Activated CD4-positive, alpha-beta T cell treated with anti-CD3 and anti-CD28 coated beads for 4 hours (primary cell): ENCODE results near the gene LRRC3.
"Not testable (repeated sequence)": the region's sequence is repeated elsewhere in the genome, so short reads cannot be mapped to it uniquely, and the experiment has no call there.

Experiments
- DNase-seq, 2 donors: peaks; one replicate each; pipeline ENCODE4 v3.0.0-alpha.2; 2020

LRRC3 gene, protein sequence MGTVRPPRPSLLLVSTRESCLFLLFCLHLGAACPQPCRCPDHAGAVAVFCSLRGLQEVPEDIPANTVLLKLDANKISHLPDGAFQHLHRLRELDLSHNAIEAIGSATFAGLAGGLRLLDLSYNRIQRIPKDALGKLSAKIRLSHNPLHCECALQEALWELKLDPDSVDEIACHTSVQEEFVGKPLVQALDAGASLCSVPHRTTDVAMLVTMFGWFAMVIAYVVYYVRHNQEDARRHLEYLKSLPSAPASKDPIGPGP

DNA sequence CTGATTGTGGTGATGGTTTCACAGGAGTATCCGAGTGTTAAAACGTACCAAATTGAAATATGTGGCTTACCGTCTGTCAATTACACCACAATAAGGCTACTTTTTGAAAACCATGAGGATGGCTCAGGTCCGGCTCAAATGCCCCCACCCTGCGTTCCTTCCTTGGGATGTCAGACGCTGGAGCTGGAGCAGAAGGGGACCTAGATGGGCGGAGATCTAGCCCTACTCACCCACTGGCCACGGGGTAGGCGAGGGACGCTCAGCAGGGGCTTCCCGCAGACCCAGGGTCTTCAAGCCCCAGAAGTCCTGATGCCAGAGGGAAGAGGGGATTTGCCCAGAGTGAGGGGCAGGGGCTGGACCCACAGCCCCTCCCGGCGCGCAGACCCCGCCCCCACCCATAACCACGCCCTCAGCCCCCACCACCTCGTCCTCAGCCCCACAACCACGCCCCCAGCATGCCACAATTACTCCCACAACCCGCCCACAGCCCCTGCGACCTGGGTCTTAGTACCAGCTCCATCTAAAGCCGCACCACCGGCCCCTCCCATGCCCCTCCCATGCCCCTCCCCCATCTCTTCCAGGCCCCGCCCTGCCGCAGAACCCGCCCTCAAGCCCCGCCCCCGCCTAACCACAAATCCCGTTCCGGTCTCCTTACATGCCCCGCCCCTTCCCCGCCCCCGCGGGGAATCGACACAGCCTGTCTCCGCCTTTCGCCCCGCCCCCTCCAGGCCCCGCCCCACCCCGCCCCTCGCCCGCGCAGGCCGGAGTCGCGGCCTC, at the start of gene LRRC3:
TSS of gene LRRC3 (plus strand) at position 764 of the 777 bp plus-strand sequence. CDS start 1,135 bp downstream, outside the sequence.
- peak; percentile 84 to 91 for DNase-seq

DNA sequence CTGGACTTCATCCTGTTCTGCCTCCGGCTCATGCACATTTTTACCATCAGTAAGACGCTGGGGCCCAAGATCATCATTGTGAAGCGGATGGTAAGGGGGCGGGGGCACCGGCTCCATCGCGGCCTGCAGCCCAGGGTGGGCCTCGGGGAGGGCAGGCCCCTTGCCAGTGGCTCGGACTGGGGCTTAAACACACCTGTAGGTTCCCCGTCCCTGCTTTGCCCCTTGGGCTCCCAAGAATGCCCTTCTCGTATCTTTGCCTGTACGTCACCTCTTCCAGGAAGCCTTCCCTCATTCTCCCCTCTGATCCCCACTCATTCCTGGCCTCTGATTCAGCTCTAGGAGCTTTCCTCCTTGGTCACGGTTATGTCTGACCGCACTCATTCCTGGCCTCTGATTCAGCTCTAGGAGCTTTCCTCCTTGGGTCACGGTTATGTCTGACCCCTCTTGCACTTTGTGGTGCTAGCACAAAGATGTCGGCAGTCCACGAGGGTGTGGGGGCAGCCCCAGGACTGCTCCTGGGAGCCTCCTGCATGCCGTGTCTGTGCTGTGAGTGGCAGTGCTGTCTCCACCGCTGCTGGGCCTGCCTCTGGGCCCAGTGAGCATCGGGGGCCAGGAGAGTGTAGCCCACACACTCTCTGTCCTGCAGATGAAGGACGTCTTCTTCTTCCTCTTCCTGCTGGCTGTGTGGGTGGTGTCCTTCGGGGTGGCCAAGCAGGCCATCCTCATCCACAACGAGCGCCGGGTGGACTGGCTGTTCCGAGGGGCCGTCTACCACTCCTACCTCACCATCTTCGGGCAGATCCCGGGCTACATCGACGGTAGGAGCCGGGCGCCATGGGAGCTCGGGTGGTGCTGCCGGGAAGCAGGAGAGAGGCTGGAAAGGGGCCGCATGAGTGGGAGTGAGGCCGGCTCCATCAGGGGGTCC, 49.1 kb upstream of the LRRC3 start:
- no peak for DNase-seq

DNA sequence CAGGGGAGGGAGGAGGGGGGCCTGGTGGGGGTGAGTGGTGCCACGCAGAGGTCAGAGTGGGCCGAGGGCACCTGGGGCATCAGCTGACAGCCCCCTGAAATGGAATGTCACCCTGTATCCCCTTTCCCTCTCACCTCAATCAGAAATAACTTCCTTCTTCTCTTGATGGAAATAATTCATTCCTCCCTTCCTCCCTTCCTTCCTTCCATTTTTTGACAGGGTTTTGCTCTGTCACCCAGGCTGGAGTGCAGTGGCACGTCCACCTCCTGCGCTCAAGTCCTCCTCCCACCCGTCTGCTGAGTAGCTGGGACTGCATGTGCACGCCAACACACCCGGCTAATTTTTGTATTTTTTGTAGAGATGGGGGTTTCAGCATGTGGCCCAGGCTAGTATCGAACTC, 48.4 kb upstream of the LRRC3 start:
- no peak for DNase-seq

DNA sequence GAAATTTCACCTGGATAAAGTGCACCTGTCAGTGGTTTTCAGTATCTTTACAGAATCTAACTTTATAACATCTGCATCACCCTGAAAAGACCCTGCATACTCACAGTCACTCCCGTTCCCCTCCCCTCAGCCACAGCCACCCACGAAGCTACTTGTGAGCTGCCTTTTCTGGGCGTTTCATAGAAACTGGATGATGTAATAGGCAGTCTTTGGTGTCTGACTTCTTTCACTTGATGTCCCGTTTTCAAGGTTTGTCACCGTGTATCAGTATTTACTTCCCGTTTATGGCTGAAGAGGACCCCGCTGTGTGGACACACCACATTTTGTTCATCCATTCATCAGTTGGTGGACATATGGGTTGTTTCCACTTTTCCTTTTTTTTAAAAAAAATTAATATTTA, 47.8 kb upstream of the LRRC3 start:
- peak in 1 of 2 donors; percentile 33 for DNase-seq

DNA sequence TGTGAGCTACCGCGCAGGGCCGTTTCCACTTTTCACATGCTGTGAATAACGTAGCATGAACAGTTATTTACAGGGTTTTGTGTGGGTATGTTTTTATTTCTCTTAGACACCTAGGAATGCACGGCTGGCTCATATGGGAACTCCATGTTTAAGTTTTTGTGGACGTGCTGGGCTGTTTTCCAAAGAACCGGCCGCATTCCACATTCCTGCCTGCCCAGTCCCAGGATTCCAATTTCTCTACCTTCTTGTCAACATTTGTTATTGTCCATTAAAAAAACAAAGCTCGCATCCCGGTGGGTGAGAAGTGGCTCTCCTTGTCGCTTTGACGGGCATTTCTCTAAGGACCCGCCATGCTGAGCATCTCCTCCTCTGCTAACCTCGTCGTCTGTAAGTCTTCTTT, 47.1 kb upstream of the LRRC3 start:
- DNase-seq, result no peak

DNA sequence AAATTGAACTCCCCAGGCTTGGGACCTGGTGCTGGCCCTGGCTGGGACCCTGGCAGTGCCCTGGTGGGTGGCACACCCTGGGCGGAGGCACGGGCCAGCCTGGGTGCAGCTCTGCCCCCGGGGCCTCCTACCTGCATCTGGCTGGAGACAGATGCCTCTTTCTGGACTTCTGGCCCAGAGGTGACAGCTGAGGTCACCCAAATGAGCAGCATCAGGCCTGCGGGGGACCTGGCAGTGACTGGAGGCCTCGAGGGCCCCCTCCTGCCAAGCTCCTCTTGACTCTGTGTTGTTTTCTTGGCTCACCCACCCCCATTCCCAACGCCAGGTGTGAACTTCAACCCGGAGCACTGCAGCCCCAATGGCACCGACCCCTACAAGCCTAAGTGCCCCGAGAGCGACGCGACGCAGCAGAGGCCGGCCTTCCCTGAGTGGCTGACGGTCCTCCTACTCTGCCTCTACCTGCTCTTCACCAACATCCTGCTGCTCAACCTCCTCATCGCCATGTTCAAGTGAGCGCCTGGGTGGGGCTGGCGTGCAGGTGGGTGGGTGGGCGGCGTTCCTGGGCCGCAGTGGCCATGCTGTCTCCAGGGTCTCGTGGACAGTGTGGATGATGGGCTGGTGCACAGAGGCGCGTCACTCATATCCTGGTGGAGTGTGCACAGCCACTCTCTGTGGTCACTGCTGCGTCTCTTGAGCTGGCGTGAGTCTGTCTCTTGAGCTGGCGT, 41.6 kb upstream of the LRRC3 start:
- no peak for DNase-seq

DNA sequence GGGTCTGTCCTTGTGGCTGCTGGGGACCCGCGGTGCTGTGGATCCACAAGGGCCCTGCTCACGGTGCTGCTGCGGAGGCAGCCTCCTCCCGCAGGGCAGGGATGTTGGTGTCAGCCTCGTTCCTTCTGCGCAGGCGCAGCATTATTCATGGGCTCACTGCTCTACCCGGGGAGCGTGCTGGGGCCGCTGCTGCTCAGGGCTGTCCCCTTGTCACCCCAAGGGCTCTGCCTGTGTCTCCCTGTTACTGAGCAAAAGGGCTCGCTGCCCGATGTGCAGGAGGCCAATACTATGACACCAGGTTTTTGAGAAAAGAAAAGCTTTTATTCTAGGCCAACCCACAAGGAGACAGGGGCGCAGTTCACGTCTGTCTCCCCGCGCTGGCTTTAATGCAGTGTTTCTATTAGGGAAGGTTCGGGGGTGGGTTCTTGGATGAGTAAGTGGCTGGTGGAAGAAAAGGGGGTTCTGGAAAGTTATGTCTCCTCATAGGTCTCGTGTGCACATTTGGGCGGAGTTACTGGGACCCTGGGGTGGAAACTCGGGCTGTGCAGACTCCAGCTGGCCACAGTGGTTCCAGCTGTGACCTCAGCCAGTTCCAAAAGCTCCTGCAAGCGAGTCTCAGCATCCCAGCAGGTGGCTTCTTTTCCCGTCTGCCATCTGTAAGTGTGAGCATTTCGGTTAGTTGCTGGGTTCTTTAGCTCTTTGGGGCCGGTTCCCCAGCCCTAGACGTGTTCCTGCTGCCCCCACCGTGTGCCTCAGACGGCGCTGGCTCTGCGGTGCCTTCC, 40.8 kb upstream of the LRRC3 start:
- DNase-seq, result no peak

DNA sequence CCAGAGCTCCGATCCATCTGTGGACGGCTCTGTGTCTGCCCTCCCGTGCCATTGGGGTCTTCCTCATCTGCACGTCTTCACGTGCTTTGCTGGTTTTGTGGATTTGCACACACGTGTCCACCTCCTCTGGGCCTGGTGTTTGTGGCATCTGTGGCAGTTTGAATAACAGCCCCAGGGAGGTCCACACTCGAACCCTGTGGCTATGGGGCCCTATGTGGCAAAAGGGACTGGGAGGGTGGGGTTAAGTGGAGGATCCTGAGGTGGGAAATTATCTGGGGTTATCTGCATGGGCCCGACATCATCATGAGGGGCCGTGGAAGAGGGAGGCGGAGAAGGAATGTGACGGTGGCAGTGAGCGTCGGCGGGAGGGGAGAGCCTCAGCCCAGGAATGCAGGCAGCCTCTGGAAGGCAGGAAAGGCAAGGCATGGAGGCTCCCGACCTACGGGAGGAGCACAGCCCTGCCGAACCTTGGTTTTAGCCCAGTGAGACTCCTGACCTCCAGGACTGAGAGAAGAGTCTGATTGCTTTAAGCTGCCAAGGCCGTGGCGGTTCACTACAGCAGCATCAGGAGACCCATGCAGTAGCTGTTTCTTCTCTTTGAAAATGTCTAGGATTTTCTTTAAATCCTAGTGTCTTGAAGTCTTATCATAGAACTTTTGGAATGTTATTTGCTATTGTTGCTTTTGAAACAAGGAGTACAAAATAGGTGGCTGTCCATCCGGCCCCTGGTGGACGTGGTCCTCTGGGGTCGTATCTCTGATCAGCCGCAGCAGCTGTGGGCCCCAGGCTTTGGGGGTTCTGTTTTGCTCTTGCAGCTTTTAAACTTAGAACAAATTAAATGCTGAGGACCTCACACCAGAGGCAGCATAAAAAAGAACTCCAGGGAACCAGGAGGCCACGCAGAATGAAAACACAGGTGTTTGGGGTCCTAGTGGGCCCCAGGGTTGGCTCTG, 40.0 kb upstream of the LRRC3 start:
- no peak for DNase-seq

DNA sequence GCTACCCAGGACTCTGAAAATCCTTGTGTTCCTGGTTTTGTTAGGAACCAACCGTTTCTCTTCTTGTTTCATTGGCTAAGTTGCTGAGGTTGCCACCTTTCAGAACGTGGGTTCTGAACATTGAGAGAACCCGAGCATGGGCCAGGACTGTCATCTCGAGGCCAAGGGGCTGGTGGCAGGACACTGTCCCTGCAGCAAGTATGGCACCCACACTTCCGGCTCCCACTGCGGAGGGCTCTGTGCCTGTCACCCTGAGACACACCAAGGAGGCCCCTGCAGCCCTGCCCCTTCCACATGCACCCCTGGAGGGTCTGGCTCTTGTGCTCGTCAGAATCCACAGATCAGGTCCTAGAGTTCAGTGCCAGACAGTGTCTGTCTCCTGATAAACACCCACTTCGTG, 39.1 kb upstream of the LRRC3 start:
- DNase-seq, result no peak

DNA sequence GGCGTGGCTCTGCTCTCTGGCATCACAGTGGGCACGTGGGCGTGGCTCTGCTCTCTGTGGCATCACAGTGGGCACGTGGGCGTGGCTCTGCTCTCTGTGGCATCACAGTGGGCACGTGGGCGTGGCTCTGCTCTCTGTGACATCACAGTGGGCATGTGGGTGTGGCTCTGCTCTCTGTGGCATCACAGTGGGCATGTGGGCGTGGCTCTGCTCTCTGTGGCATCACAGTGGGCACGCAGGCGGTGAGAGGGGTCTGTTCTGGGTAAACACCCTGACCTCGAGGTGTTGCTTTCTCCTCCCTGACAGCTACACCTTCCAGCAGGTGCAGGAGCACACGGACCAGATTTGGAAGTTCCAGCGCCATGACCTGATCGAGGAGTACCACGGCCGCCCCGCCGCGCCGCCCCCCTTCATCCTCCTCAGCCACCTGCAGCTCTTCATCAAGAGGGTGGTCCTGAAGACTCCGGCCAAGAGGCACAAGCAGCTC, 37.6 kb upstream of the LRRC3 start:
- DNase-seq, result not testable (repeated sequence)

DNA sequence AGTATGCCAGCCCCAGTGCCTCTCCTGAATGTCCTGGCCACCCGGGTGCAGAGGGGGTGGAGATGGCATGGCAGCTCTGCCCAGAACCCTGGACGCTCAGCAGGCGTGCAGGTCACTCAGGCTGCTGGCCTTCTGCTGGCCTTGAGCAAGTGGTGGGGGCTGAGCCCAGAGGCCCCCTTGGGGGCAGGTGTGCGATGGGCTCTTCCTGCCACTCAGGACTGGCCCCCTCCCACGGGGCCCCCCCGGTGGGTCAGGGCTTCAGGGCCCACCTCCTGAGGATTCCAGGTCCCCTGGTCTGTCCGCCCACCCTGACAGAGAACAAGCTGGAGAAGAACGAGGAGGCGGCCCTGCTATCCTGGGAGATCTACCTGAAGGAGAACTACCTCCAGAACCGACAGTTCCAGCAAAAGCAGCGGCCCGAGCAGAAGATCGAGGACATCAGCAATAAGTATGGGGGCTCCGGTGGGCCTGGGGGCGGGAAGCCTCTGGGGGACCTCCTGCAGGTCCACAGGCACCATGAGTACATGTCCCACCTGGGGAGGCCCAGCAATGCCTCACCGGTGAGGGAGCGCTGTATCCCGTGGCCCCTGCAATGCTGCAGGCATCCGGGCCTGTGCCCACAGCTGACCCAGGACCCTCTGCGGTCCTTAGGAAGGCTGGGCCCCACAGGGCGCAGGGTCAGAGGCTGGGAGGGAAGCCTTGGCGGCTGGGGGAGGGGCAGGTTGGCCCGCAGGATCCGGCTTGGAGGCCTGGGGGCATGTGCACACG, 37.0 kb upstream of the LRRC3 start:
- no peak for DNase-seq

DNA sequence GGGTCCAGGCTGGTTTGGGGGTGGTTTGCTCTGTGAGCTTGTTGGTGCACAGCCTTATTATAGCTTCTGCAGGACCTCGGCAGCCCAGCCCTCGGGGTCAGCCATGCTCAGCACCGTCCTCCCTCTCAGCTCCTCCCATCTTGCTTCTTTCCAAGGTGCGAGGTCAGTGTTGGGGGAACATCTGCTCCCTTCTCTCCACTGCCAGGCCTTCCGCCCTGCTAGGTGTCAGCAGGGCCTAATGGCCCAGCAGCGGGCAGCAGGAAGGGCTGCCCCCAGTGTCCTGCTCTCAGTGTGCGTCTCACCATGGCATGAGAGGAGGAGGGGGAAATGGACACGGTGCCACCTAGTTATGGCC, 36.5 kb upstream of the LRRC3 start:
- DNase-seq, result no peak

DNA sequence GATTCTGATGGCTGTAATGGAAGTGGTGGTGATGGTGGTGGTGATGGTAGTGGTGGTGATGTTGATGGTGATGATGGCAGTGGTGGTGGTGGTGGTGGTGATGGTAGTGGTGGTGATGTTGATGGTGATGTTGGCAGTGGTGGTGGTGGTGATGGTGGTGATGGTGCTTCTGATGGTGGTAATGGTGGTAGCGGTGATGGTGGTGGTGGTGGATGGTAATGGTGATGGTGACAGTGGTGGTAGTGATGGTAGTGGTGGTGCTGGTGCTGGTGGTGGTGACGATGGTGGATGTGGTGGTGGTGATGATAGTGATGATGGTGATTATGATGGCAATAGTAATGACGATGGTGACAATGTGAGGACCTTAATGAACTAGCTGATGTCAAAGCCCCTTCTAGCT, 35.6 kb upstream of the LRRC3 start:
- no peak for DNase-seq

DNA sequence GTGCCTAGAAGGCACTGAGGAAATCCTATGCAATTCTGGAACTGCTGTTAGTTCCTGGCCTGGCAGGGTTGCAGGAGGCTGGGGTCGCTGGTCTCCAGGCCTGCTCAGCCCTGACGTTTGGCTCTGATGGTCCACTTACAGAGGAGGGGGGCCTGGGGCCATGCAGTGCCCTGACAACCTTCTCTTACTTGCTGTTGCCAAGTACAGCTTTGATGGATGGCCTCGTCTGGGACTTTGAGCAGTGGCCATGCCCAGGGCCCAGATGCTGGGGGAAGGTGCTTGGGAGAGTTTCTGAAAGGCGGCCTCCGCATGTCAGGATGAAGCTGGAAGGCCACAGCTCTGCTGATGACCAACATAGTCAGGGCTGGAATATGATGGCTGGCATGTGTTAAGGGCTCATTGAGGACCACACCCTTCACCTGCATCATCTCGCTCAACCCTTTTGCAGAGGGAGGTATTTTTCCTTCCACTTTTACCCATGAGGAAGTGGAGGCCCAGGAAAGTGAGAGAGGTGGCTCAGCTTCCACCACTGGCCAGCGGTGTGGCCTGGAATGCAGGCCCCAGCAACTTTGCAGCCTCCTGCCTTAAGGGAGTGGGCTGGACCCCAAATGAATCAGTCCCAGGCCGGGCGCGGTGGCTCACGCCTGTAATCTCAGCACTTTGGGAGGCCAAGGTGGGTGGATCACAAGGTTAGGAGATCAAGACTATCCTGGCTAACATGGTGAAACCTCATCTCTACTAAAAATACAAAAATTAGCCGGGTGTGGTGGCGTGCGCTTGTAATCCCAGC, 34.7 kb upstream of the LRRC3 start:
- no peak for DNase-seq

DNA sequence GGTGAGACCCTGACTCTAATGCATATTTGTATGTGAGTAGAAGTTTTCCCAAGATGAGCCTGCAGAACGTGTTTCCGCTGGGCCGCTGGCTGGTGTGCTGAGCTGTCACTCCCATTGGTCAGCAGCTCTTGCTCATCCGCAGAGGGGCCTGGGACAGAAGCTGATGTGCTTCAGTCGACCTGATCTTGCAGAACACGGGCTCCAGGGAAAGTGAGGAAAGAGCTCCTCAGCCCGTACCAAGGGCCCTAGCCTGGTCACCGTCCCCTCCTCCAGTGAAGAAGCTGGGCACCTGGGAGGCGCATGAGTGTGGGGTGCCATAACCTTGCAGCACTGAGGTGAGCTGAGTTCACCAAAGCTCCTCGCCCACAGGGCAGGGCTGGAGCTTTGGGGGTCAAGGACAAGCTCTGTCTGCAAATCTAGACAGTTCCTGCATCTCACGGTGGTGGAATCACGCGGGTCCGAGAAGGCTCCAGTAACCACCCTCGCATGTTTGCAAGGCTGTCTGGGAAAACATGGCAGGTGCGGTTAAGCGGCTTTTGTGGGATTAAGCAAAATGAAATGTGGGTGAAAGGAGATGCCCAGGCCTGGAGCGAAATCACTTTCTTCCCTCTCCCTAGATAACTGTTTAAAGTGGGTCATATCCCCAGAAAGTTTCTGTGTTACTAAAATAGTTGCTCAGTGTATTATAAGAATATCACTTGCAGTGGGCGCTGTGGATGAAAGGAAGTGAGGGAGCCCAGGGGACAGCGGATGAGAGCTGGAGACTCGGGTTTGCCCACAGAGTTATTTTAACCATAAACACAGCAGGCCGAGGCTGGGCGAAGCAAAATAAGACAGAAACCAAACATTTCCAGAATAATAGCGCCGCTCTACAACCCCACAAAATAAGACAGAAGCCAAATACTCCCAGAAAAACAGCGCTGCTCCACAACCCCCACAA, 33.1 kb upstream of the LRRC3 start:
- no peak for DNase-seq

DNA sequence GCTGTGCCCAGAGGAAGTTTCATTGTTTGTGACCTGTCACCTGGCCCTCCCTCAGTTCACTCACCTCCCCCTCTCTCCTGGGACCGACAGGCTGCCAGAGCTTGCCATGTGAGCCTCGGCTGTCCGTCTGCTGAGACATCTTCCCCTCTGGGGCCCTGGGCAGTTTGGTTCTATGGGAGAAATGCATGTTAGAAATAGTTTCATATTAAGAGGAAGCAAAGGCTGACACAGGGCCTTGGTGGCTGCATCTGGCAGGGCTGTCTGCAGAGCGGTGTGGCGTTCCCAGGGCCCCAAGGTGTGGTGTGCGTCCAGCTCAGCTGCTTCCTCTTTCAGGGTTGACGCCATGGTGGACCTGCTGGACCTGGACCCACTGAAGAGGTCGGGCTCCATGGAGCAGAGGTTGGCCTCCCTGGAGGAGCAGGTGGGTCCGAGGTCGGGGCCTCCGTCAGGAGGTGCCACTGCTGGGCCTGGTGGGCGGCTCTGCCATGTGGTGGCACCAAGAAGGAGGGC, 31.9 kb upstream of the LRRC3 start:
- DNase-seq, result no peak

DNA sequence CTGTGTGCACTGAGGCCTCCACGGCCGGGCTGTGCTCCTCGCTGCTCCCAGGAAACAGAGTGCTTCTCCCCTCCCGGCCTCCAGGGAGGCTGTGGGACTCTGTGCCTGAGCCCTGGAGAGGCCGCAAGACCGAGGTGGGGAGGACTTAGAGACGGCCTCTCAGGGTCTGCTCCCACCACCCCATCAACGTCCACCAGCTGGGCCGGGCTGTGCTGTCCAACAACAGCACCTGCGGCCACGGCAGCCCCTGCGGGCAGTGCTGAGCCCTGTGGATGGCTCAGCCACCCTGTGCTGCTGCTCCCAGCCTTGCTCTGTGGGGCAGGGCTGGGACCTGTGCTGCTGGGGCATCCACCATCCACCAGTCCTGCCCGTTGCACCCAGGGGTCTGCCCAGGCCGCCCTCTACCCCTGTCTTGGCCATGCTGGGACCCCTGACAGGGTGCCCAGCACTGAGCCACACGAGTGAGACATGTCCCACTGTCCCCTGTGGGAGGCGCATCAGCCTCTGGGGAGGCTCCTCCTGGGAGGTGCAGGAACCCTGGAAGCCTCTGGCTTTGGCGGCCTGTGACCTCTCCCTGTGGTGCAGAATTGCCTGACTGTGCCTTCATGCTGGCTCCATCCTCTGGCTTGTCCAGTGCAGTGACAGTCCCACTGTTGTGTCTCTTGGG, 31.2 kb upstream of the LRRC3 start:
- no peak for DNase-seq
